Endodermal cell (in vitro differentiated cells): ENCODE results near the gene ZBTB20. TPM values are rescaled to one million over a fixed set of nuclear protein-coding genes. Genes with fewer than 3 reads are reported as not detected.

Source experiments
- DNase-seq: peaks from one replicate; pipeline ENCODE4 v3.0.0-alpha.2; 2017
- H3K27ac ChIP-seq: 2 replicates; pipeline ENCODE4 v1.5.1; 2013; ENCODE audit warnings: mild to moderate bottlenecking, low read depth, low read length, moderate library complexity
- H3K27me3 ChIP-seq: 2 replicates; pipeline ENCODE4 v1.6.1; 2013; ENCODE audit warnings: mild to moderate bottlenecking, low read length, moderate library complexity; ENCODE audit not compliant: insufficient read depth, control insufficient read depth, poor library complexity, severe bottlenecking
- H3K36me3 ChIP-seq: 2 replicates; pipeline ENCODE4 v1.7.0; 2013; ENCODE audit warnings: mild to moderate bottlenecking, low read length, moderate library complexity; ENCODE audit not compliant: control insufficient read depth, insufficient read depth
- H3K4me1 ChIP-seq: one replicate; pipeline ENCODE4 v1.7.0; 2013; ENCODE audit warnings: low read length; ENCODE audit not compliant: control insufficient read depth, insufficient read depth
- H3K4me3 ChIP-seq: 2 replicates; pipeline ENCODE4 v1.5.1; 2013; ENCODE audit warnings: mild to moderate bottlenecking, low read length, moderate library complexity
- H3K9ac ChIP-seq: 2 replicates; pipeline ENCODE4 v1.6.1; 2013; ENCODE audit warnings: mild to moderate bottlenecking, low read length, moderate library complexity; ENCODE audit not compliant: poor library complexity, severe bottlenecking; ENCODE audit errors: extremely low read depth
- H3K9me3 ChIP-seq: 2 replicates; pipeline ENCODE4 v1.6.1; 2013; ENCODE audit warnings: mild to moderate bottlenecking, low read length, moderate library complexity; ENCODE audit not compliant: control insufficient read depth
- H3K27ac Mint-ChIP-seq: 2 replicates; pipeline ENCODE4 v1.8.0; 2020; ENCODE audit warnings: mixed read lengths
- H3K27me3 Mint-ChIP-seq: 2 replicates; pipeline ENCODE4 v1.8.0; 2021; ENCODE audit warnings: mild to moderate bottlenecking, mixed read lengths; ENCODE audit not compliant: insufficient read depth
- H3K36me3 Mint-ChIP-seq: 2 replicates; pipeline ENCODE4 v1.8.0; 2020; ENCODE audit warnings: low read depth, mixed read lengths
- H3K4me1 Mint-ChIP-seq: 2 replicates; pipeline ENCODE4 v1.8.0; 2020; ENCODE audit warnings: mixed read lengths
- H3K4me3 Mint-ChIP-seq: 2 replicates; pipeline ENCODE4 v1.8.0; 2020; ENCODE audit warnings: mild to moderate bottlenecking, moderate library complexity, mixed read lengths
- H3K9me3 Mint-ChIP-seq: 2 replicates; pipeline ENCODE4 v1.8.0; 2020; ENCODE audit warnings: mild to moderate bottlenecking, mixed read lengths
- WGBS, 2 experiments: methylation state at CpG; one replicate each; pipeline versions ENCODE4 v1.1.5 to v1.1.7; 2013; ENCODE audit warnings: missing lambda C conversion rate in 2 of 2, mixed read lengths in 1 of 2; ENCODE audit not compliant: insufficient coverage in 1 of 2, insufficient read length in 1 of 2; 5-methylcytosine and 5-hydroxymethylcytosine counted together
- total RNA-seq, 2 donors: library from RNA; stranded (reverse); fragmentation: NEBNext Ultra II Directional in 1 of 2; extraction: Animal tissue kit (Norgen Biotek cat#: 25700) in 1 of 2; gene quantifications; 2 replicates in 1 of 2; 3 replicates in 1 of 2; pipeline ENCODE4 v1.2.1, GENCODE V29; 2021
- TF ChIP-seq, protein P1 (sequence below): fragments of 200-600 bp; sonication (generic); conservative IDR thresholded peaks from 2 replicates; pipeline ENCODE4 v1.5.0; 2021; ENCODE audit warnings: antibody characterized with exemption, mild to moderate bottlenecking

Gene ZBTB20
- total RNA-seq, 2 donors from 2014 or later: 1.6 to 2.9 TPM

DNA sequence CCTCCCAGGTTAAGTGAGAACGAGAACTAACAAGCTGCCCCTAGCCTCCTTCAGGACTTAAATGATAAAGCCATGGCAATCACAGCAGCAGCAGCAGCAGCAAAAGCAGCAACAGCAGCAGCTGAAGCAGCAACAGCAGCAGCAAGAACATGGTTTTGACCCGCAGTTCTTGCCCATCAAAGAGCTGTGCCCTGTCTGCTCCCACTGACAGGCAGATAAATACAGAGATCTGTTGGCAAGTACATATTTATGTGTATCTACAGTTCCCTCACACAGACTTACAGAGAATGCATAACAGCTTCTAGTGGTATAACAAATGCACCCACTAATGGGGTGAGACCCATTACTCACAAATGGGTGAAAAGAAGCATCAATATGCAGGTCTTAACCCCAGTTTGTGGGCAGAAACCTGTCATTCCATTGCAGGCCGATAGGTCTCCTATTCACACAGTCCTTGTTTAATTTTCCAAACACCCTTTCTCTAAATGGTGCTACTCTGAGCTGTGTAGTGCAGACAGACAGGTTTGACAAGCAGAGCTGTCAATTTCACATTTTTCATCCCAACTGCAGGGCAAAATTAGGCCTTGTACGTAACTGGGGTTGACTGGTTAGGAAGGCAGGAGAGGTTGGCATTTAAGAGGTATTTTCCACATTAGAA is 537.0 kb downstream of the ZBTB20 start:
- no peaks in the 10 kb centered on the region for H3K9me3 ChIP-seq
- DNase-seq: peak; percentile 50
- Mint-ChIP-seq H3K4me3 (no peak overlapping the region), H3K27me3 (peaks cover 12% of the 10 kb centered on the region), H3K9me3 (no peaks in the 10 kb centered on the region), H3K4me1 (peaks cover 12% of the 10 kb centered on the region), H3K27ac (no peak overlapping the region), H3K36me3 (no peaks in the 10 kb centered on the region)
- TF ChIP-seq, protein P1, sequence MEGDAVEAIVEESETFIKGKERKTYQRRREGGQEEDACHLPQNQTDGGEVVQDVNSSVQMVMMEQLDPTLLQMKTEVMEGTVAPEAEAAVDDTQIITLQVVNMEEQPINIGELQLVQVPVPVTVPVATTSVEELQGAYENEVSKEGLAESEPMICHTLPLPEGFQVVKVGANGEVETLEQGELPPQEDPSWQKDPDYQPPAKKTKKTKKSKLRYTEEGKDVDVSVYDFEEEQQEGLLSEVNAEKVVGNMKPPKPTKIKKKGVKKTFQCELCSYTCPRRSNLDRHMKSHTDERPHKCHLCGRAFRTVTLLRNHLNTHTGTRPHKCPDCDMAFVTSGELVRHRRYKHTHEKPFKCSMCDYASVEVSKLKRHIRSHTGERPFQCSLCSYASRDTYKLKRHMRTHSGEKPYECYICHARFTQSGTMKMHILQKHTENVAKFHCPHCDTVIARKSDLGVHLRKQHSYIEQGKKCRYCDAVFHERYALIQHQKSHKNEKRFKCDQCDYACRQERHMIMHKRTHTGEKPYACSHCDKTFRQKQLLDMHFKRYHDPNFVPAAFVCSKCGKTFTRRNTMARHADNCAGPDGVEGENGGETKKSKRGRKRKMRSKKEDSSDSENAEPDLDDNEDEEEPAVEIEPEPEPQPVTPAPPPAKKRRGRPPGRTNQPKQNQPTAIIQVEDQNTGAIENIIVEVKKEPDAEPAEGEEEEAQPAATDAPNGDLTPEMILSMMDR: no peak
- WGBS, 2 experiments: 89 to 95% methylated on average over 3 to 4 of the region's 4 CpGs
- no peak overlapping the region for H3K27ac ChIP-seq
- H3K27me3 ChIP-seq: peaks cover 53% of the 10 kb centered on the region
- no peak overlapping the region for H3K4me3 ChIP-seq
- H3K9ac ChIP-seq: no peak overlapping the region
- H3K4me1 ChIP-seq: peaks cover 5% of the 10 kb centered on the region
- H3K36me3 ChIP-seq: no peaks in the 10 kb centered on the region

DNA sequence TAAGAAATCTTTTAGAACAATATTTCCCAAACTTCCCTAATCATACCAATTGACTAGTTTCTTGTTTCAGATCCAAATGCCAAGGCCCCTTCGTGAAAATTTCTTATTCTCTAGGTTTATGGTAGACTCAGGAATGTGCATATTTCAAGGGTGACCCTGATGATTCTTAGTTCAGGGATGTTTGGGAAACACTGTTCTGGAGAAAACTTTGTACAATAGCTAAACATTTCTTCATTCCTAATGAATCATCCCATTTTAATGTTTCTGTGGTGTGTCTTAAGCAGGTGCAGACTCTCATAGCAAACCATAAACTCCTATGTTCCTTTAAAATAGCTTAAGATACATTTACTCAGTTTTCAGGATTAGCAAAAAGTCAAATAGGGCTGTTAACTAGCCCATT is 538.8 kb downstream of the ZBTB20 start:
- TF ChIP-seq, protein P1: no peak
- H3K9ac ChIP-seq: no peak overlapping the region
- no peak overlapping the region for H3K27ac ChIP-seq
- no peak overlapping the region for H3K4me3 Mint-ChIP-seq
- DNase-seq: no peak
- no peaks in the 10 kb centered on the region for H3K36me3 Mint-ChIP-seq
- H3K9me3 Mint-ChIP-seq: no peaks in the 10 kb centered on the region
- no peaks in the 10 kb centered on the region for H3K36me3 ChIP-seq
- no peak overlapping the region for H3K4me3 ChIP-seq
- H3K4me1 ChIP-seq: peaks cover 5% of the 10 kb centered on the region
- no peaks in the 10 kb centered on the region for H3K9me3 ChIP-seq
- peaks cover 12% of the 10 kb centered on the region for H3K4me1 Mint-ChIP-seq
- 85% methylated on average over 1 of the region's 1 CpG; no CpG with 5 or more reads in 1 of the 2 experiments for WGBS, 2 experiments
- H3K27me3 Mint-ChIP-seq: peaks cover 14% of the 10 kb centered on the region
- no peak overlapping the region for H3K27ac Mint-ChIP-seq
- peaks cover 68% of the 10 kb centered on the region for H3K27me3 ChIP-seq

DNA sequence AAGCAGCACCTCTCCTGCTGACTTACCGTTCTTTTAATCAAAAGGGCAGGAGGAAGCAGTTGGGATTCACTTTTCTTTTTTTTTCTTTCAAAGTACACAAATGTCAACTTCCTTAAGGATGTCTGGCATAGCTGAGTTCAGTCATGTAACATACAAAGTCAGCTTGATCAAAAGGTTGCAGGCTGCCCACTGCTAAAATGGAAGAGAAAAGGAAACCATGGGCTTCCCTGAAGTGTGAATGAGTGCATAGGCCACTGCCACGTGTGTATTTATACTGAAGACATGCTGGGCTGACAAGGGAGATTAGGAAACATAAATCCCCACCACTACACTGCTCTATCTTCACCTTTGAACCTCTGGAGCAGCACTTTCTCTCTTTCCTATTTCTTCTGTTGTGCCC is 540.8 kb downstream of the ZBTB20 start:
- Mint-ChIP-seq H3K27me3 (peaks cover 14% of the 10 kb centered on the region), H3K9me3 (no peaks in the 10 kb centered on the region), H3K4me3 (no peak overlapping the region), H3K36me3 (no peaks in the 10 kb centered on the region), H3K27ac (no peak overlapping the region), H3K4me1 (peaks cover 12% of the 10 kb centered on the region)
- H3K36me3 ChIP-seq: no peaks in the 10 kb centered on the region
- TF ChIP-seq, protein P1: no peak
- no peak overlapping the region for H3K9ac ChIP-seq
- H3K4me1 ChIP-seq: peaks cover 5% of the 10 kb centered on the region
- H3K27me3 ChIP-seq: peaks cover 72% of the 10 kb centered on the region
- no peak overlapping the region for H3K4me3 ChIP-seq
- H3K27ac ChIP-seq: no peak overlapping the region
- no peaks in the 10 kb centered on the region for H3K9me3 ChIP-seq
- no peak for DNase-seq
- WGBS, 2 experiments: 54 to 62% methylated on average over 1 to 2 of the region's 2 CpGs
